ENCODE data around the gene CCDC171.

The CCDC171 gene

DNA sequence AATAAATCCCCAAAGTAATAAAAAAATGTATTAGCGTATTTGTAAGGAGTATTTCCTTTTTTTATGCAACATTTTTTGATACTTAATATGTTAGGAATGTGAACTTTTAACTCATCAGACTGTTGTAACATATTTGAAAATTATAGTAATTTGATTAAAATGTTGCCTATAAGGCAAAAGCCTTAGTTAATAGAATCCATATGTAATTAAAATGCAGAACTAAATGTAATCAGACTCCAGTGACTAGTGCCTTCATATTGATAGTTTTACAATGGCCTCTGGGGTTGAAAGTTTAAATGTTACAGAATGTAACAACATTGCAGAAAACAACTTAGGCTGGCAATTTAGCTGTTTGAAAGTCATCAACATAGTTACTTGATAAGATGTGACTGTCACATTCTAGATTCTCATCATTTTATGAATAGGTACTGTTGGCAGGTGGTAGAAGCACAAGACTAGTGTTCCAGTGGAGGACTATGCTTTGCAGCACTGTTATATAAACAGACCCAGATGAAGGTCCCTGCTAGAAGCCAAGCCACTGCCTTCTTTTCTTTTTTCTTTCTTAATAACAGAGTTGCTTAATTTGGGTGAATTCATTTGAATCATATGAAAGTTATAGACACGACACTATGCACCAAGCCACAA, 382.9 kb downstream of the CCDC171 start:
- H3K27ac ChIP-seq, result no peak overlapping the region
- TF ChIP-seq, protein P1, sequence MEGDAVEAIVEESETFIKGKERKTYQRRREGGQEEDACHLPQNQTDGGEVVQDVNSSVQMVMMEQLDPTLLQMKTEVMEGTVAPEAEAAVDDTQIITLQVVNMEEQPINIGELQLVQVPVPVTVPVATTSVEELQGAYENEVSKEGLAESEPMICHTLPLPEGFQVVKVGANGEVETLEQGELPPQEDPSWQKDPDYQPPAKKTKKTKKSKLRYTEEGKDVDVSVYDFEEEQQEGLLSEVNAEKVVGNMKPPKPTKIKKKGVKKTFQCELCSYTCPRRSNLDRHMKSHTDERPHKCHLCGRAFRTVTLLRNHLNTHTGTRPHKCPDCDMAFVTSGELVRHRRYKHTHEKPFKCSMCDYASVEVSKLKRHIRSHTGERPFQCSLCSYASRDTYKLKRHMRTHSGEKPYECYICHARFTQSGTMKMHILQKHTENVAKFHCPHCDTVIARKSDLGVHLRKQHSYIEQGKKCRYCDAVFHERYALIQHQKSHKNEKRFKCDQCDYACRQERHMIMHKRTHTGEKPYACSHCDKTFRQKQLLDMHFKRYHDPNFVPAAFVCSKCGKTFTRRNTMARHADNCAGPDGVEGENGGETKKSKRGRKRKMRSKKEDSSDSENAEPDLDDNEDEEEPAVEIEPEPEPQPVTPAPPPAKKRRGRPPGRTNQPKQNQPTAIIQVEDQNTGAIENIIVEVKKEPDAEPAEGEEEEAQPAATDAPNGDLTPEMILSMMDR (conservative IDR thresholded peaks at IDR 0.05), result no peak

DNA sequence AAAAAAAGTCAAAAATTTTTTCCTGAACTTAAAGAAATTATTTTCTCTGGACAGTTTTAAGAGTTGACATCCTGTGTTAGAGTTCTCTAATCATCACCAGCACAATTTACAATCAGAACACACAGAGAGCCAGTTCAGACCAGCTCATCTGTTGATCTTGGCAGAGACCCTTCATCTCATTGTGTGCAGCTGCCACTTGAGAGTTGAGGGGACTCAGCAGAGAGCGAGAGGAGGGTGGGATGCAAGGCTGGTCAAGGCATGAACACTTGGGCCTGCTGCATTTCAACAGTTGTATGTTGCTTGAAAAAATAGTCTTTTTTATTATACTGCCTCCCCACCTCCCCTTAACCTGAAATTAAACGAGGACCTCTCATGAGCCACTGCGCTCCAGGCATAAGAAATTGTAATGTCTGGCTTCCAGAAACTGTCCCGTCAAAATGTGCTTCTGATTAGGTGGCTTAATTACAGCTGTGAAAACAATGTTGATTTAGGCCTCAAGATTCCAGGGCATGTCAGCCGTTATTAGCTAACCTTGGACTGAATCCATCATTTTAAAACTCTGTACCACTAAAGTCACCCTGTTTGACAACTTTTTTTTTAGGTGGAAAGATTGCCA, 383.6 kb downstream of the CCDC171 start:
- TF ChIP-seq, protein P1 (conservative IDR thresholded peaks at IDR 0.05), result no peak
- no peak overlapping the region for H3K27ac ChIP-seq

DNA sequence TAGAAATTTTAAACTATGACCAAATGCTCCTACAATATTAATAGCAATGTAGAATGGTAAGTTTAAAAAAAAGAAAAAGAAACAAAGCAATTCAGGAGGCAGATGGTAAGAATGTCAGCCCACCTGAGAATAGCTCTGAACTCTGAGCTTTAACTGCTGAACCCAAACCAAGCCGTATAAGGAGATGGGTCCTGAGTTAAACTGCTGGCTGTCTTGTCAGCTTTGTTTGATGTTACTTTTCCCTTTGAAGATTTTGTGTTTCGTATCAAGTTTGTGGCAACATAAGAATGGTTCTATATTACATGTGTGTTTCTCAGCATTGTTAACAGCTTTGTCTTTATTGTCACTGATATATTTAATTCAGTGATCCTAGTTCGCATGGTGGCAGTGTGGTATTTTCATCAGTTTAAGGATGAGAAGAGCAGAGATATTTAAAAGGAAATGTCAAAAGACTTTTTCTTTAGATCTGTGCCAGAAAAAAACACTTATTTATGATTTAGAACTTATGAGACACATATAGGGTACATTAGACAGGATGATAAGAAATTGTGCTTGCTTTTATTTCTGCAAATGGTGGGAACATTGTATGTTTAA, 390.1 kb downstream of the CCDC171 start:
- TF ChIP-seq, protein P1 (conservative IDR thresholded peaks at IDR 0.05), result peak; percentile 54
- no peak overlapping the region for H3K27ac ChIP-seq

DNA sequence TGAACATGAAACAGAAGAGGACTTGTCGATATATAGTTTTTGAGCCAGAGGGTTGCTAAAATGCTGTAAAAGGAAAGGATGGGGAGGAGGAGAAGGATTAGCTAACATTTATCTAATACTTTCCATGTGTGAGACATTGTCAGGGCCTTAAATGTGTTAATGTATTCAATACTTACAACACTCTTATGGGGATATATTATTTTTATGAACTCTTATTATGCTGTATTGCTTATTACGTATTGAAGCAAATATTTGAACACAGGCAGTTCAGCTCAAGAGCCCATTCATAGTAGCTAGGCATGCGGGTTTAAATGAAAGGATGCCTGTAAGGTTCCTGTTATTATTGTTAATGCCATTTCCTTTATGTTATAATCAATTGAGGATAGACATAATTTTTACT, 391.5 kb downstream of the CCDC171 start:
- TF ChIP-seq, protein P1 (conservative IDR thresholded peaks at IDR 0.05), result no peak

DNA sequence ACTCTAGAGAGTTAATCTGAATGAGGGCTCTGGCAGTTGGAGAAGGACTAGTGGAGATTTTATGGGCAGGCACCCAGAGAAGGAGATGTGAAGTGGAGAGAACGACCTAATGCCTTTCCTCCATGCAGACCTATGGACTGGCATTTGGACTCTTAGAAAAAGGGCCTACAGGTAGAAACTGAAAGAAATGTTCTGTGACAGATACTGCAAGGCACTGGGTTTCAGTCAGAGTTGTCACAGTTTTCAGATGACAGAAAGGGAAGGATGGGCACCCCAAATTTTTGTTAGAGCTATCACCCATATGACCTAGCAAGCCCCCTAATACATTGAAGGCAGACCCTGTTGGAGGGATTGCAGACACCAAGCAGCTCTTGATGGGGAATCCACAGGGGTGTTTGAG, 406.8 kb downstream of the CCDC171 start:
- TF ChIP-seq, protein P1 (conservative IDR thresholded peaks at IDR 0.05), result no peak
- H3K27ac ChIP-seq, result no peak overlapping the region

More for the DNA sequence above, 391.5 kb downstream of the CCDC171 start:
- no peak overlapping the region for H3K27ac ChIP-seq

DNA sequence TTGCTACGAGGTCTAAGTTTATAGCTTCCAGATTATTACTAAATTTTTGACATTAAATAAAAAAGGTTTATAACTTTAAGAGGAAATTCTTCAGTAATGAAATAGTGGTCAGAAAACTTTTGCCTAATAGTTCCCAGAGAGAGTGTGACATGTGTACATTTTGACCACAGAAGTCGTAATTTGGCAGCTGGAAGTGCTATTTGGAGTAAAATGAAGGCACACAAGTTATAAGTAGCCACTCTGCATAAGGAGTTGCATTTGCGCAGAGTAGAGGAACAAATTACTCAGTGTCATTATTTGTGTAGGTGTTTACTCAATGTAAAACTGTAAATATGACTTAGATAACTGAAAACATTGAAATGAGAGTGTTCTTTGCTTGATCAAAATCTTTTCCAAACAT, 408.4 kb downstream of the CCDC171 start:
- TF ChIP-seq, protein P1 (conservative IDR thresholded peaks at IDR 0.05), result no peak
- H3K27ac ChIP-seq, result no peak overlapping the region

DNA sequence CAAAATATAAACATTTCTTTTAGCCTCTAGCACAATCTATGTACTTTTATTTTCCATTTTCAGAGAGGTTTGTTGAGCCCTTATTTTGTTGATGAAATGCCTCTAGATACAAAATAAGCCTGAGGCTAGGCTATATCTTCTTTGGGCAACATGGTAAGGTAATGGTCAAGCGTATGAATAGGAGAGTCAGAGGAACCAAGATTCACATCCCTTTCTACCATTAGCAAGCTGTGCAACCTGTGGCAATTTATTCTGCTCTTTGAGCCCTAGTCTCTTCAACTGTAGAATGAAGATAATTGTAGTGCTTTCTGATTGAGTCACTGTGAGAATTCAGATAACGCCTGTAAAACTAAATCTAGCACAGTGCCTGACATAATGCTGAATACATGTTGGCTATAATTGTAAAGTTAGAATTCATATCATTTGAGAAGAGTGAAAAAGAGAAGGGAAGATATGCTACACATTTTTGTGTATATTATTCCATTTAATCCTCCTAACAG, 412.5 kb downstream of the CCDC171 start:
- TF ChIP-seq, protein P1 (conservative IDR thresholded peaks at IDR 0.05), result no peak
- no peak overlapping the region for H3K27ac ChIP-seq
